ENCODE measurements around the gene TEX54.

GRCh38 chr11:62831520-62832335 is 913 bp downstream of the TEX54 start, which contains the start of gene STX5:
- TF ChIP-seq SIN3A (IDR thresholded peaks at IDR 0.05; ENCODE audit: borderline replicate concordance, insufficient read depth, low read length) (peak; percentile 85; the same call in 1 of the 2 replicates), POLR2AphosphoS5 (IDR thresholded peaks at IDR 0.05; ENCODE audit: low read depth, low read length) (peak; percentile 98)

Measured in PFSK-1 (cell line).